HG03432 (cell line): ENCODE results near the gene ITPR3.
"Not testable (repeated sequence)": the region's sequence is repeated elsewhere in the genome, so short reads cannot be mapped to it uniquely, and the experiment has no call there.

ENCODE experiments used
- ATAC-seq: cut with Tn5 transposase; IDR thresholded peaks from one replicate; pipeline ENCODE4 v1.9.1; 2021; ENCODE audit warnings: mild to moderate bottlenecking, moderate library complexity; ENCODE audit not compliant: unreplicated experiment

Gene ITPR3

GRCh38 chr6:33590531-33591198, 30.5 kb upstream of the ITPR3 start:
- no peak for ATAC-seq

GRCh38 chr6:33591424-33592032, 29.6 kb upstream of the ITPR3 start:
- ATAC-seq: no peak

- ATAC-seq: no peak
Observed at GRCh38 chr6:33592280-33592594, 28.9 kb upstream of the ITPR3 start.

- peak; percentile 57 for ATAC-seq
Observed at GRCh38 chr6:33592595-33593413, 28.3 kb upstream of the ITPR3 start.

GRCh38 chr6:33593414-33593727, 27.8 kb upstream of the ITPR3 start:
- no peak for ATAC-seq

GRCh38 chr6:33595001-33595846, 25.9 kb upstream of the ITPR3 start:
- no peak for ATAC-seq

GRCh38 chr6:33596894-33597293, 24.2 kb upstream of the ITPR3 start:
- not testable (repeated sequence) for ATAC-seq

- no peak for ATAC-seq
Observed at GRCh38 chr6:33597551-33598322, 23.4 kb upstream of the ITPR3 start.

GRCh38 chr6:33599413-33599938, 21.6 kb upstream of the ITPR3 start:
- no peak for ATAC-seq

GRCh38 chr6:33600761-33601160, 20.4 kb upstream of the ITPR3 start:
- ATAC-seq: no peak

- no peak for ATAC-seq
Observed at GRCh38 chr6:33602180-33602579, 18.9 kb upstream of the ITPR3 start.

- ATAC-seq: no peak
Observed at GRCh38 chr6:33604941-33605854, 15.9 kb upstream of the ITPR3 start.

GRCh38 chr6:33606642-33607041, 14.5 kb upstream of the ITPR3 start:
- no peak for ATAC-seq

GRCh38 chr6:33607126-33607783, 13.9 kb upstream of the ITPR3 start:
- ATAC-seq: no peak

GRCh38 chr6:33607784-33608161, 13.3 kb upstream of the ITPR3 start:
- ATAC-seq: no peak

GRCh38 chr6:33609019-33609418, 12.1 kb upstream of the ITPR3 start:
- no peak for ATAC-seq

- no peak for ATAC-seq
Observed at GRCh38 chr6:33609528-33609927, 11.6 kb upstream of the ITPR3 start.

- ATAC-seq: no peak
Observed at GRCh38 chr6:33610067-33610466, 11.1 kb upstream of the ITPR3 start.
